CD4-positive, alpha-beta T cell treated with Interleukin-4 for 1 hour (primary cell): ENCODE results near the gene TMEM51.

Experiments
- DNase-seq, 2 donors: peaks; one replicate each; pipeline ENCODE4 v3.0.0-alpha.2; 2020 to 2022

The TMEM51 gene

DNA sequence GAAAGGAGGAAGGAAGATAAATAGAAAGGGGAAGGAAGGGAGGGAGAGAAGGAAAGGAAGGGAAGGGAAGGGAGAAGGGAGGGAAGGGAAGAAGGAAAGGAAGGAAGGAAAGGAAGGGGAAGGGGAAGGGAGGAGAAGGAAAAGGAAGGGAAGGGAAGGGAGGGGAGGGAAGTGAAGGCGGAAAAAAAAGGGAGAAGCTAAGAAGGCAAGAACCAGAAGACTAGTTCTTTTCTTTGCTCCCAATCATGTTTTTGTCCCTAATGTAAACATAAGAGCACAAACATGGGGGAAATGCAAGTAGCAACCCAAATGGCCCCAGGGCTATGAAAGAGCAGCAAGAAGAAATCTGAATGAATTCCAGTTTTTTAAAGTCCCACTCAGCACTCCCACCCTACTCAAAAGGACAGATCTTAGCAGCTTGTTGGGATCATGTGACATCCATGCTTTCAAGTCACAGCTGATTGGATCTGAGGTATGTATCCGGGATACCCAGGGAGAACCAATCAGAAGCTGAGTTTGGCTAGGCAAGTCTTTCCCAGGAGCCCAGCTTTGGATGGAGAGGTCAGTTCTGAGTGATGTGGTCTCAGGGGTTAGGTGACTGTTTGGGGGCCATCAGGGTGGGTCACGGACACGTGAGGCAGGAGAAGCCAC lies 69.2 kb downstream of the TMEM51 start:
- DNase-seq: no peak

DNA sequence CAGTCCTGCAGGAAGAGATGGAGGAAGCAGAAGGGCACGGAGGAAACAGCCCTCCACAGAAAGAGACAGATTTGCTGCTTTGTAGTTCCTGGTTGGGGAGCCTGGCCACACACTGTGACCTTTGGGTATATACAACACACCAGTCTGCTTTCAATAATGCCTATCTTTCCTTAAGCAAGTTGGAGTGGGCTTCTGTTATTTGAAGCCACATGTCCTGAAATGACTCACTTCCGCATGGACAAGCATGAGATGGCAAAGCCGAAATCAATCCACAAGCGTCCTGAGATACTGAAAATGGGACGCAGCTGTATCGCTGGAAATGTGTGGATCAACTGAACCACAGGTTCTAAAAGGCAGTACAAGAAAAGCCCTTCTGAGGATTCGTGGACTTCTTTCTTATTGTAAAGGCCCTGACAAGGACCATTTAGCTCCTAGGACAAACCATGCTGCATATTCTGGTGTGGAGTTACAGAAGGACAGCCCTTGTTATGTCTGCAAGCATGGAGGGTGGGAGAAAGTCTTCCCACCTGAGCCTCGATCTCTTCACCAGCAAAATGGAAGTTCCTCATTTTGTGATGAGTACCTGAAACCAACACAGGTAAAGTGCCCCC lies 70.8 kb downstream of the TMEM51 start:
- DNase-seq: no peak

GRCh38 chr1:15224974-15225373 lies 71.4 kb downstream of the TMEM51 start:
- no peak for DNase-seq

GRCh38 chr1:15225461-15225860 lies 71.9 kb downstream of the TMEM51 start:
- no peak for DNase-seq

DNA sequence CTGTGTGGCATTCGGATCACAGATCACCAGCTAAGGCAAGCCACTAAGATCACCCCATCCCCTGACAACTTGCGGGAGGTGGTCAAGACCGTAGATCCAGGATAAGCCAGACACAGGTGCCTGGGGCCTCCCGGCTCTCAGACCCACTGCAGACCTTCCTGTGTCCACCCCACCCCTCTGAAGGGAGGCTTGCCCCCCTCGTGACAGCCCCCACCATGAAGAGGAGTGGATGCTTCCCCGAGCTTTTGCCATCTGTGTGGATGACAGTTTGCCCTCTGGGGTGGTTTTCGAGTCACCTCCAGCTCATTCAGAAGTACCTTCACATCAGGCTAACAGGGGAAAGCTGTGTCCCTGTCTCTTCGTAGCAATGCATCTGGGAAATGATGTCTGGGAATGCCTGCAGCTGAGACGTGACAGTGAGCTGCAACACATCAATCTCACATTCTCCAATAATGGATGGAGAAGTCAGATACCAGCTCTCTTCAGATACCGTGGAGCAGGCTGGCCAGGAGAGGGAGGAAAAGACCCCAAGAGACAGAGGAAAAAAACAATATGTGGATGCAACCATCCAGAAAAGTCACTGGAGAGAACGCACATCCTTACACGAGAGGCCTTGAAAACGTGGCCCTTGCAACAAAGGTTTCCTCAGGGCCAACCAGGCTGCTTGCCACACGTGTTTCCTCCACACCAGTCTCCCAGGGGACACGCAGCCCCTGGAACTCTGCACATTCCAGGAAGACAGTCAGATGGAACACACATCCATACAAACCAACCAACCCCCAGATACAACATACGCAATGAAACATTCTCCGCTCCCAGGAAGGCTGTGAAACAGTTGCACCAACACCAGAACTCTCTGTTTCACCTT lies 73.1 kb downstream of the TMEM51 start:
- DNase-seq: no peak

DNA sequence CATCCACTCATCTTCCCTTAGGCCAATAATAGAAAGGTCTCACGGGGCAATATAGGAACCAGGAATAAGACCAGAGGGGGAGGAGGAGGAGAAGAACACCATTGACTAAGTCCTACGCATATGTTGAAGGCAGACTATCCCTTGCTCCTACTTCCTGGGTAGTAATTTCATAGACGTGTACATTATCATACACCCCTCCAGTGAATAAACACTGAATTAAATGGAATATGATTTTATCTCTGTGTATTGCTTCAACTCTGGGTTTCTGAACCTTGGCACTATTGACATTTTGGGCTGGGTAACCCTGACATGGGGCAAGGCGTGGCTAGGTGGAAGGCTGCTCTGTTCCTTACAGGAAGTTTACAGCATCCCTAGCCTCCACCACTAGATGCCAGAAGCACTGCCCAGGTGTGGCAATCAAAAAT lies 76.2 kb downstream of the TMEM51 start:
- DNase-seq: no peak

DNA sequence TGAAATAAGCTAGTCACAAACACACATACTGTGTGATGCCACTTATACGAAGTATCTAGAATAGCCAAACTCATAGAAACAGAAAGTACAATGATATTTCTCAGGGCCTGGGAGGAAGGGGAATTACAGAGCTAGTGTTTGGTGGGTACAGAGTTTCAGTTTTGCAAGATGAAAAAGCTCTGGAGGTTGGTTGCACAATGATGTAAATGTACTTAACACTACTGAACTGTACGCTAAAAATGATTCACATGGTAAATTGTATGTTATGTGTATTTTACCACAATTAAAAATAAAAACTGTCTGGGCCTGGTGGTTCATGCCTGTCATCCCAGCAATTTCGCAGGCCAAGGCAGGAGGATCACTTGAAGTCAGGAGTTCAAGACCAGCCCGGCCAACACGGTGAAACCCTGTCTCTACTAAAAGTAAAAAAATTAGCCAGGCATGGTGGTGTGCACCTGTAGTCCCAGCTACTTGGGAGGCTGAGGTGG lies 78.2 kb downstream of the TMEM51 start:
- peak in 1 of 2 donors; percentile 8 for DNase-seq

GRCh38 chr1:15233689-15234088 lies 80.1 kb downstream of the TMEM51 start:
- no peak for DNase-seq

GRCh38 chr1:15236321-15236721 lies 82.8 kb downstream of the TMEM51 start:
- no peak for DNase-seq

DNA sequence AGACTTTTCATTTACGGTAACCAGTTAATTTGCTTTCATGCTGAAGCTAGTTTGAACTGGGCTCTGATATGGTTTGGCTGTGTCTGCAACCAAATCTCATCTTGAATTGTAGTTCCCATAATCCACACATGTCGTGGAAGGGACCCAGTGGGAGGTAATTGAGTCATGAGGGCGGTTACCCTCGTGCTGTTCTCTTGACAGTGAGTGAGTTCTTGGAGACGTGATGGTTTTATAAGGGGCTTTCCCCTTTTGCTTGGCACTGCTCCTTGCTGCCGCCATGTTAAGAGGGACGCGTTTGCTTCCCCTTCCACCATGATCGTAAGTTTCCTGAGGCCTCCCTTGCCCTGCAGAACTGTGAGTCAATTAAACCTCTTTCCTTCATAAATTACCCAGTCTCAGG lies 83.2 kb downstream of the TMEM51 start:
- DNase-seq: no peak

DNA sequence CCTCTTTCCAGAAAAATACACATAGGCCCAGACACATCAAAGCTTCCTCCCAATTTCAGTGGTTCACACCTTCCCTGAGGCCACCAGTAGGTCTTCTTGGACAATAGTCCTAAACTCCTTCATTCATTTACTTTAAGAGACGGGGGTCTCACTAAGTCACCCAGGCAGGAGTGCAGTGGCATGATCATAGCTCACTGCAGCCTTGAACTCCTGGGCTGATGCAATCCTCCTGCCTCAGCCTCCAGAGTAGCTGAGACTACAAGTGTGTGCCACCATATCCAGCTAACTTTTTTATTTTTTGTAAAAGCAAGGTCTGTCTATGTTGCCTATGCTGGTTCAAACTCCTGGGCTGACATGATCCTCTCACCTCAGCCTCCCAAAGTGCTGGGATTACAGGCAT lies 85.2 kb downstream of the TMEM51 start:
- DNase-seq: no peak

- DNase-seq: no peak
Measured at GRCh38 chr1:15242766-15243165, 89.2 kb downstream of the TMEM51 start.

GRCh38 chr1:15243275-15244043 lies 89.9 kb downstream of the TMEM51 start:
- DNase-seq: no peak

GRCh38 chr1:15244813-15245212 lies 91.3 kb downstream of the TMEM51 start:
- no peak for DNase-seq

- DNase-seq: peak in 1 of 2 donors; percentile 43
Measured at GRCh38 chr1:15245593-15246360, 92.2 kb downstream of the TMEM51 start.

GRCh38 chr1:15246960-15247614 lies 93.5 kb downstream of the TMEM51 start, which contains the start of gene FHAD1:
TSS of gene FHAD1 (plus strand) at chr1:15247223. CDS start at chr1:15251785, 4,562 bp downstream.
- peak; percentile 67 to 70 for DNase-seq

GRCh38 chr1:15248216-15248615 lies 94.7 kb downstream of the TMEM51 start:
- no peak for DNase-seq

DNA sequence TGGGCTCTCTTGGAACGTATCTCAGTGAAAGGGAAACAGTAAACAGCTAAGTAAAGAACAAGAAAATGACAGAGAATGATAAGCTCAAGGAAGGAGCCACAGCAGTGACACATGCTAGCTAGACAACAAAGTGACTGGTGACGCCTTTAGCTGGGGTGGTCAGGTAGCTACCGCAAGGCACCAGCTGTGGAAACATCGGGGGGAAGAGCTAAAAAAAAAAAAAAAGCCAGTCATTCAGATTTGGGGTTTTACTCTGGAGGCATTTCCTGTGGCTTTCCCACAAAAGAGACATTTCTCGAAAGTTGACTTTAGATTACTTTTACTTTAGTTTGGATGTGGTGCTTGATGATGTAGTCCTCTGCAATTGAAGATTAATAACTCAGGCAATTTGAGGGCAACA lies 95.5 kb downstream of the TMEM51 start:
- peak; percentile 49 to 56 for DNase-seq

- no peak for DNase-seq
Measured at GRCh38 chr1:15251857-15252835, 98.6 kb downstream of the TMEM51 start.

- DNase-seq: no peak
Measured at GRCh38 chr1:15254559-15254958, 101.0 kb downstream of the TMEM51 start.
